CD1c-positive myeloid dendritic cell (primary cell): ENCODE measurements around the gene GRAPL.
"Not testable (repeated sequence)": the region's sequence is repeated elsewhere in the genome, so short reads cannot be mapped to it uniquely, and the experiment has no call there.

ENCODE experiments used
- DNase-seq: peaks from one replicate; pipeline ENCODE4 v3.0.0-alpha.2; 2016; ENCODE audit errors: extremely low spot score

GRAPL gene

GRCh38 chr17:19188870-19189708 is 61.7 kb downstream of the GRAPL start:
- not testable (repeated sequence) for DNase-seq

GRCh38 chr17:19189781-19190405 is 62.5 kb downstream of the GRAPL start:
- DNase-seq: not testable (repeated sequence)

GRCh38 chr17:19196382-19197204 is 69.2 kb downstream of the GRAPL start:
- DNase-seq: not testable (repeated sequence)

GRCh38 chr17:19202448-19202847 is 75.1 kb downstream of the GRAPL start:
- not testable (repeated sequence) for DNase-seq

GRCh38 chr17:19203429-19203828 is 76.0 kb downstream of the GRAPL start:
- not testable (repeated sequence) for DNase-seq
